DMS153 (cell line): Measurements from ENCODE around the gene S100B.
"Not testable (repeated sequence)": the region's sequence is repeated elsewhere in the genome, so short reads cannot be mapped to it uniquely, and the experiment has no call there.

Experiments
- DNase-seq: peaks from one replicate; lab custom pipeline; 2025; lab: John Stamatoyannopoulos, UW

S100B gene

DNA sequence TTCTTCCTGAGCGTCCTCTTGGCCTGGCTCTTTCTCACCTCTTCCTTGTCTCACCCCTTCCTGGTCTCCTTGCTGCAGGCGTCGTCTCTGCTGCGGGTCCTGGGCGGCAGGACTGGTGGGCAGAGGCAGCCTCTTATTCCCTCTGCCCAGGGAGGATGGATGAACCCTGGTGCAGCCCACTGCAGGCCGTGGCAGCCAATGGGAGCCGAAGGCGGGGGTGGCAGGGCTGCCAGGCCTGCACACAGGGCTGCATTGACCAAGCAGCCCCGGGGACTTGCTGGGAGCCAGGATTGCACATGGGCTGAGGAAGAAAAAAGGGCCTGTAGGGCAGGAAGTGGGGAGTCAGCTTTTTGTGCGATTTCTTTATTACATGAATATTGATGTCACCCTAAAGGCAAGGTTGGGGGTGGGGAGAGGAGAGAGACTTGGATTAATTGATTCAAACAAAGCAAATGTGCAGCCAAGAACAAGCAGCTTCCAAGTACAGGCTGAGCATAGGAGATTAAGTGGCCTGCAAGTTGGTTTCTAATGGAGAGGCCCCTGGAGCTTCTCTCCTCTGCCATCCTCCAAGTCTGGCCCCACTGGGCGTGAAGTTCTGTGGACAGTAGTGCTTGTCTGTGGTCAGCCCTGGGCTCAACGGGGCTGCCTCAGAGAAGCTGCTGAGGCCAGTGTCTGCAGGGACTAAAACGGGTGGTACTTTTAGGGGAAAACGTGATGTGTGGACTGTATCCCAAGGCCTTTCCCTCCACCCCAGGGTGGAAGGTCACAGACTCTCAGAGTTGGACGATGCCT is at the start of gene S100B:
Gene S100B (minus strand): TSS at position 108 of the 792 bp plus-strand sequence. CDS start 2,667 bp downstream, outside the sequence.
- DNase-seq: peak; percentile 23

DNA sequence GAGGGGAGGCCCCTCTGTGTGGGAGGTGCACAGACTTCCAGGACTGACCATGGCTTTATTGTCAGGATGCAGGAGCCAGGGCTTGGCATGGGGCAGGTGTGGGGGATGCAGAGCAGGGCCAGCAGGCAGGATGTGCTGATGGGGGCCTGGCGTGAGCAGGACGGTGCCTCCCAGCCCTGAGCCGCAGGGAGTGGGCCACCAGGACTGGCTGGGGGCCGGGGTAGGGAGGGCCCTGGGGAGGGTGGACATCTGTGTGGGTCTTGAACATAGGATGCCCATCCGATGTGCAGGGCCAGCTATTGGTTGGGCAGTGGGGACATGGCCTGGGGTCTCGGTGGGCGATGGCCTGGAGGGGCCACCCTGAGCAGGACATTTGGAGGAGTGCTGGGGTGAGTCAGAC is 46.2 kb upstream of the S100B start:
- no peak for DNase-seq

DNA sequence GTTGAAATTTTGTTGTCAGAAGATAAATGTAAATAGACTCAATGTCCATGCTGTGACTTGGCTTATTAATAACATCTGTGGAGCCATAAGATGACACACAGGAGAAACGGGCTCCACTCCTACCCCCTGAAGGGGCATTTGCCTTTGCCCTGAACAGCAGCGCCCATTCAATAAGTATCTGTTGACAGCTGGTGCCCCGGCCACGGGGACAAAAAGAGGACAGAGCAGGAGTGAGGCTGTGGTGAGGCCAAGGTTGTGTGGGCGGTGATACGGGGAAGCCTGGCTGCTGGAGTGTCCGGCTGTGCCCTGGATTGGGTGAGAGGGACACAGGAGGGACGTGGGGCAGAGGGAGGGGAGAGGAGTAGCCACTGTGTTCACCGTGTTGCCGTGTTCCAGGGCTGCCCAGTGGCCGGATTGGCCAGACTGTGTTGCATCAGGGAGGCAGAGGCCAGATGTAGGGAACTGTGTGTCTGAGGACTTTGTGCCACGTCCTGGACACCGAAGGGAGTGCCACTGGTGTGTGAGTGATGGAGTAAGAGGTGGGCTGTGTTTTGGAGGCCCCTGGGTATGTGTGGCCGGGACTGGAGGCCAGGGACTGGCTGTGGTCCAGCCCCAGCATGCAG is 45.7 kb upstream of the S100B start:
- DNase-seq: no peak

DNA sequence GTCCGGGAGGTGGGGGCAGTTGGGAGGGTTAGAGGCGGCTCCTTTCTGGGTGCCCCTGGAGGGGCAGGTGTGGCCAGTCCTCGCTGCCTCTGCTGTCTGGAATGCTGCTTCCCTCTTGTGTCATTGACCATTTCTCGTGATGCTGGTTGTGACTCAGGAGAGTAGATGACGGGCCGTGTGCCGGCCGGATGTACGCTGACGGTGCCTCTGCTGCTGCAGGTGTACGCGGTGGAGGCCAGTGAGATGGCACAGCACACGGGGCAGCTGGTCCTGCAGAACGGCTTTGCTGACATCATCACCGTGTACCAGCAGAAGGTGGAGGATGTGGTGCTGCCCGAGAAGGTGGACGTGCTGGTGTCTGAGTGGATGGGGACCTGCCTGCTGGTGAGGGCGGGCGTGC is 44.5 kb upstream of the S100B start:
- no peak for DNase-seq

DNA sequence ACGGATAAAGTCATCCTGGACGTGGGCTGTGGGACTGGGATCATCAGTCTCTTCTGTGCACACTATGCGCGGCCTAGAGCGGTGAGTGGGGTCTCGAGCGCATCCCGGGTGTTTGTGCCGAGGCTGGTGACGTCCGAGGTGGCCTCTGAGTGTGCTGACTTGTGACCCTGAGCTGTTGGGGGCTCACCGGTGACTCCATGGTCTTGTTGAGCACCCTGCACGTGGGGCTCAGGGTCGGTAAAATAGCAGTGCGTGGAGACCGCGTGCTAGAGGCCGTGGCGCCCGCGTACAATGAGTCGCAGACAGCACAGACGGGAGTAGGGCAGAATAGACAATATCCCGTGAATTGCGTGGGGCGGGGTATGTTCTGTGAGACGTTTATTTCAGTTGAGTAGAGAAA is 43.7 kb upstream of the S100B start:
- DNase-seq: no peak

DNA sequence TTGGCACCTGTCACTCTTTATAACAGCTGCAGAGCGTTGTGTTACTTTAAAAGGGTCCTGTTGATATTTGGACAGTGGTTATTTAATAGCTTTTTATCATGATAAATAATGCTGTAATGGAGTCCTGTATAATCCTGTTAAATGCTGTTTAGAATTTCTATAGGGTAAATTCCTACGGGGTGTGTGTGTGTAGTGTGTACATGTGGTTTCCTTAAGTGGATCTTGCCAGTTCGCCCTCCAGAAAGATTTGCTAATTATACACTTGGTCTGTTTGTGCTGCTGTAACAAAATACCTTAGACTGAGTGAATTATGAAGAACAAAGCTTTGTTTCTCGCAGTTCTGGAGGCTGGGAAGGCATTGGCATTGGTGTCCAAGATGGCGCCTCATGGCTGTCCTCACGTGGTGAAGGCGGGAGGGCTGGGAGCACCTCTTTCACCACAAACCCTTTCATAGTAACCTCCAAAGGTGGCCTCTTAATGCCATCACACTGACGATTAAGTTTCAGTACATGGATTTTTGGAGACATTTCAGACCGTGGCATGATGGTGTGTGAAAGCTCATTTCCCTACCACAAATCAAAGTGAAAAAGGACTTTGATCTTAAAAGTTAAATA is 41.8 kb upstream of the S100B start:
- no peak for DNase-seq

DNA sequence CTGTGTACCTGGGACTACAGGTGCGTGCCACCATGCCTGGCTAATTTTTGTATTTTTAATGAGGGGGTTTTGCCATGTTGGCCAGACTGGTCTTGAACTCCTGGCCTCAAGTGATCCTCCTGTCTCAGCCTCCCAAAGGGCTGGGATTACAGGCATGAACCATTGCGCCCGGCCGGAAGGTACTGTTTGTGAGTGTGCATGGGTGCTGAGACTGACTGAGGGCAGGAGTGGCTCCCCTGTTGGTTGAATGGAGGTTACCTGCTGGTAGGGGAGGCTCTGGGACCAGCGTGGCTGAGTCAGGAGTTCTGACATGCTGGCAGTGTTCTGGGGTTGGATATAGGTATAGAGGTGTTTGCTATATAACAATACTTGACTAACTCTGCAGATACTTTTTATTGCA is 41.0 kb upstream of the S100B start:
- DNase-seq: no peak

DNA sequence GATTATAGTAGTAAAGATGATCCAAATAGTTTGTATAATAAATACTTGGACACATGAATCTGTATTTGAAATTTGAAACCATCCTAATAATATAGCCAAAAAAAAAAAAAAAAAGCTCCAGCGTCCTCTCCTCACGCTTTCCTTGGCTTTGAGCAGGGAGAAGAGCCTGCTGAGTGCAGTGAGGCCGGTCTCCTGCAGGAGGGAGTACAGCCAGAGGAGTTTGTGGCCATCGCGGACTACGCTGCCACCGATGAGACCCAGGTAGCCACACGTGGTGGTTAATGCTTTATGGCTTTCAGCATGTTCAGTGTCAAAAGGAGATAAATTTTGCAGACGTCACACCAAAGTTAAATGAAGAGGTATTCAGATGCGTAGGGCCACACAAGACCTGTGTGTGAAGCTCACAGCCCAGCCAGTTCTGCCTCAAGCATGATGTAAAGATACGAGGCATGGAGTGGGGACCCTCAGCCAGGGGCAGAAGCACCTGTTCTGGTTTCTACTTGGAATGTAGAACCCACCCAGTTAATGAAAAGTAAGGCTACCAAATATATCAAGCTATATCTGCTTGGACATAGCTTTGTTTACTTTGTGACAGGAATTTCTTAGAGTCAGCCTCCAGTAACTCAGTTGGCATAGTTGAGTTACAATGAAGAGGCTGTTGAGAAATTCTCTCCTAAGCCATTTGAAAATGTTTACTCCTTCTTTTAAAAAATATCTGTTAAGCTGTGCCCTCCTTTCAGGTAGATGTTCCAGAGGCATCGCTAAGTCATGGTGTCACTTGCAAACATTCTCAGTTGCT is 38.7 kb upstream of the S100B start:
- DNase-seq: no peak

DNA sequence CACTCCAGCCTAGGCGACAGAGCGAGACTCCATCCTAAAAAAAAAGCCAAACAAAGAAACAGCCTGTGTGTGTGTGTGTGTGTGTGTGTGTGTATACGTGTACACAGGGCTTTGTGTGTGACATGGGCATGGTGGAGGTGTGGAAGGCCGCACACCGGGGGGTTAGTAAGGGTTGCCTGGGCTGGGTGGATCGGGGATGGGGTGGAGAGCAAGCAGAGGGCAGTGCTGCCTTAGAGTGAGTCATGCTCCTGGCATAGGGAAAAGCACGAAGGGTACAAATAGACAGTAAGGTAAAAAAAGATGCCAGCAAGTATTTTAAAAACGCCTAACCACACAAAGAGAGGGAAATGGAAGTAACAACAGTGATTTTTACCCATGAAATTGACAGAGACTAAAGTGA is 36.8 kb upstream of the S100B start:
- no peak for DNase-seq

DNA sequence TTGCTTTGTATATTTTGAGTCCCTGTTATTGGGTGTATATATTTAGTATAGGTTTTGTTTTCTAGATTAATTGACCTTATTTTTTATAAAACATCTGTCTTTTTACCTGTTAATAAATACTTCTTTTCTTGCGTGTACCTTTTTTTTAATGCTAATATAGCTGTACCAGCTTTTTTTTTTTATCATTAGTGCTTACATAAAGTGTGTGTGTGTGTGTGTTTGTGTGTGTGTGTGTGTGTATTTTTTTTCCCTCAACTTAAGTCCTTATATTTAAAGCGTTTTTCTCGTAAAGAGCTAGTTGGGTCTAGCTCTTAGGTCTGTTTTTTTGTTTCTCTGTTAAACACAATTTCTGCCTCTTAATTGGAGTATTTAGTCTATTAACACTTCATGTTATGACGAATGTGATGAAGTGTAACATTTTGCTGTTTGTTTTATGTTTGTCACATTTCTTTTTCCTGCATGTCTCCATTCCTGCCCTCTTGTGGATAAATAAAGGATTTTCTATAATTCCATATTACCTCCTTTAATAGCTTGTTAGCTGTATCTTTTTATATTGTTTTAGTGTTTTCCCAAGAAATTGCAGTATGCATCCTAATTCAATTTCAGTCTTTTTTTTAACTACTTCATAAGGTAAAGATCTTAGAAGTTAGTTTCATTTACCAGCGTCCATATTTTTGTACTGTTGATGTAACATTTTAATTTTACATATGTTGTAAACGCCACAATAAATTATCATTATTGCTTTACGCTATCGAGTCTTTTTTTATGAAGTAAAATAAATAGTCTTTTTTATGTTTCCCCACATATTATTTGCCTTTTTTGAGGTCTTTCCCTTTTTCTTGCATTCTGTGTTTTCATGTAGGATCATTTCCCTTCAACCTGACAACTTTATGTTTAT is 34.9 kb upstream of the S100B start:
- no peak for DNase-seq

DNA sequence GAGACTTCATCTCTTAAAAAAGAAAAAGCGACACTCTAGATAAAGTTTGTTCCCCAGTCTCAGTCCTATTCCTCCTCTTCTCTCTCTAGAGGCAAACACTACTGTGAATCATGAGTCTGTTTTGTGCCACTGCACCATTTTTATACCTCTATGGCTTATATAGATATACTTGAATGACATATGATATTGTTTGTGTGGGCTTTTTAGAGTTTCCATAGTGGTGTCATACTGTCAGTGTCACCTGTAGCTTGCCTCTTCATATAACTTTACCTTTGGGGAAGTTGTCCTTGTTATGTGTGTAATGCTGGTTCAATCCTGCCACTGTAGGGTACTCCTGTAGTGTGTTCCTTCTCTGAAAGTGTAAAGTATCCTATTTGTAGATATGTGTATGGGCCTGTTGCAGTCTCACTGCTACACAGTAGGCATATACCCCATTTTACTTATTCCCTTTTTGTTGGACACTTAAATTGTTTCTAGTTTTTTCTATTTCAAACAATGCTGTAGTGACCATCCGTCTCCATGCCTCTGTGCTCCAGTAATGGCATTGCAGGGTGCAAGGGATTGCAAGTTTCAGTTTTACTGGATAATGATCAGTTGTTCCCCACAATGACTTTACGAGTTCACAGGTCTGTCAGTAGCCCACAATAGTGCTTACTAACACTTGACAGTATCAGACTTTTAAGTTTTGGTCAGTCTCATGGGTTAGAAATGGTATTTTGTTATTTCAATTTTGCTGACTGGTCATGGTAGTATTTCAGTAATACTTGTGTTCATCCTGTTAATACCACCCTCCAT is 33.3 kb upstream of the S100B start:
- no peak for DNase-seq

DNA sequence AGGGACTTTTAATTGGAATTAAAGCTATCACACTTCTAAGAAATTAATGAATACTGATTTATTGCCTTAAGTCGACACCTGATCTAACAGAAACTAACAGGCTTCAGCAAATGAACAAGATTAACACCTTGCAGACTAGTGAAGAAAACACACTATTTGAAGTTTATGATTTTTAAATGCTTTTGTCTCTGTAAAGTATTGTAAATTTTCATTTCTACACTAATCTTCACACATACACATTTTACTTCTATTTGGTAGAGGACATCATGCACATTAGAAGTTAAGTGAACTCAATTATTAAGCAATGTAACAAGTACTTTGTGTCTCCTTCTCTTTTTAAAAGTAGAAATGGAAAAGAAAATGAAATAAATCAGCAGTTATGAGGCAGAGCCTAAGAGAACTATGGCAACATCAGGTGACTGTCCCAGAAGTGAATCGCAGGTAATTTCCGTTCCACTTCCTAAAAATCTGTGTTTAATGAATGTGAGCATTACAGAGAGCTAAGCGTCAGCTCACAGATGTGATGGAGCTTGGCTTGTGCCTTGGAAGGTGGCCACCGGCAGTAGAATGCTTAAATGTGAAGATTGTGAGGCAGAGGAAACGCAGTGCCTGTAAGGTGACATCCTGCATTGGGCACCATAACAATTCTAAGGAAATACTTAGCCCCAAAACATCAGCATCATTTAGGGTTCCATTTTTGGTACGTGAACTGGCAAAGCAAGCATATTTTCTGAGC is 31.8 kb upstream of the S100B start:
- DNase-seq: no peak

DNA sequence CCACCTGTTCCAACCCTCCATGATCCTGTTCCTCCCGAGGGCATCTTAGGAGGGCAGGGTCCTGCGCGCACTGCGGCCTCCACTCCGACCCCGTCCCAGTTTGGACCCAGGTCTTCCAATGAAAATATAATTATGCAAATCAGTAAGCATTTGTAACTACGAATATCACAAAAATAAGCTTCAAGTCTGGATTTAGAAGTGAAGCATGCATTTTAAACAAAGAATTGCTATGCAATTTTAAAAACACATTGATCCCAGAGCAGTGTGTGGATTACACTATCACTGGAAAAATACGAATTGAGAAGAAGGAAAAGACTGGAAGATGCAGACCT is 31.3 kb upstream of the S100B start:
- no peak for DNase-seq

DNA sequence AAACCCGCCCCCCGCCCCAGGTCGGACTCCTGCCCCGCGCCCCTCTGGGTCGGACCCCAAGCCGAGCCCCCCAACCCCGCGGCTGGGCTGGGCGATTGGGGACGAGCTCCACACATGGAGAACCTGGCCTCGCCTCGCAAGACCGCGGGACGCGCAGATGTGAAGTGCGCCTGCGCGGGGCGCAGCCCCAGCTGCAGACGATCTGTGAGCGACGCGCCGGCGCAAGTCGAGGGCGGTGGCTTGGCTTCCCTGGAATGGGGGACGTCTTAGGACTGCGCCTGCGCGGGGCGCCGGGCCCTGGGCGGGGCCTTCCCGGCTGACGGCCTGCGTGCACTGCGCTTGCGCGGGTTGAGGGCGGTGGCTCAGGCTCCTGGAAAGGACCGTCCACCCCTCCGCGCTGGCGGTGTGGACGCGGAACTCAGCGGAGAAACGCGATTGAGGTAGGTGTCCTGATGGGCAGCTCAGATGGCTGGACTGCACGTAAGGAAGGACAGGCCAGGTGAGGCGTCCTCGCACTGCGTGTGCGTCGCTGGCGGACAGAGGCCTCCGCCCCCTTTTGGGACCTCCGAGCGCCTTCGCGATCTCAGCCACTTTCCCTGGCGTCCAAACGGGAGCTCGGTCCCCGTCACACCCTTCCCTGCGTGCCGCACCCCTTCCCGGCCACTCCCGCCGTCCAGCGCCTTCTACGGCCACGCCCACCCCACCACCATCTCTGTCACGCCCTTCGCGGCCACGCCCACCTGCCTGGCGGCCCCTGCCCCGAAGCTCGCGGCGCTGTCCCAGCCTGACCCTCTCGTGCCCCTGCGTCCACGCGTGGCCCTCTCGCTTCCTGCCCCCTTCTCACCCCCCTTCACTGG is 30.7 kb upstream of the S100B start, which contains the start of gene PRMT2:
Gene PRMT2 (plus strand): TSS at position 351 of the 857 bp plus-strand sequence. CDS start 1,278 bp downstream, outside the sequence.
- DNase-seq: peak; percentile 96

DNA sequence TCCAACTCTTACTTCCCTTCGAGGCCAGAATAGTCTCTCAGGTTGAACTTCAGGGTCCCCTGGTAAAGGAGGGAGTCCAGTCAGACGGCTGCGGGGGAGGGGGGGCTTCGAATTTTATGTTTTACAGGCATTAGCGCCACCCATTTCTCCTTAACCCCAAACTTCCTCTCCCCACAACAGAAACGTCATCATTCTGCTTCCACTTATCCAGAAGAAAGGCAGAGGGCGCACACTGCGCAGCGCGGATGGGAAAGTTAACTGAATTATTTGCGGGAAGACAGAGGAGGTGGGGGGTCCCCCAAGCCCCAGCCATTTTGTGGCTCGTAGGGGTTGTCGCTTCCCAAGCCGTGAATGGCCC is 30.1 kb upstream of the S100B start:
- DNase-seq: peak; percentile 81

DNA sequence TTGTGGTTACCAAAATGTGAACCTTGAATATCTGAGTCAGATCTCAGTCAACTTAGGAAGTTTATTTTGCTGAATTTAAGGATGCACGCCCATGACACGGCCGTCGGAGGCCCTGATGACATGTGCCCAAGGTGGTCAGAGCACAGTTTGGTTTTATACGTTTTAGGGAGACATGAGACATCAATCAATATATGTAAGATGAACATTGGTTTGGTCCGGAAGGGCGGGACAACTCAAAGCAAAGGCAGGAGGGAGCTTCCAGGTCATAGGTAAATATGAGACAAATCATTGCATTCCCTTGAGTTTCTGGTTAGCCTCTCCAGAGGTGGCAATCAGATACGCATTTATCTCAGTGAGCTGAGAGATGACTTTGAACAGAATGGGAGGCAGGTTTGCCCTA is 29.5 kb upstream of the S100B start:
- DNase-seq: no peak

DNA sequence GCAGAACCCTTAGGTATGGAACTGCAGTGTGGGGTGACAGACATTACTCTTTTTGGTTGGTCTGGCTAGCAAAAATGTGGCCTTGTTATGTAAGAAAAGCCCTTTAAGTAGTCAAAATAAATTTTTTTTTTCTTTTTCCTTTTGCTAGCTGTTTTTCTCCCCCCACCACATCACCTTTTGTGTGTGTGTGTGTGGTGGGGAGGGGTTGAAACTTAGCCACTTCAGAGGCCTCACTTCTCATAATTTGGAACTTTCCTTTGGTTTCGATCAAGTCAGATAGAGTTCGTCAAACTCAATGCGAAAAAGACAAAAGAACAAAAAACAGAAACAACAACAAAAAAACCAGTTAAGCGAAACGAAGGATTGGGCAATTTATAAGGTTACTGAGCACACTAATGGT is 28.7 kb upstream of the S100B start:
- DNase-seq: no peak

DNA sequence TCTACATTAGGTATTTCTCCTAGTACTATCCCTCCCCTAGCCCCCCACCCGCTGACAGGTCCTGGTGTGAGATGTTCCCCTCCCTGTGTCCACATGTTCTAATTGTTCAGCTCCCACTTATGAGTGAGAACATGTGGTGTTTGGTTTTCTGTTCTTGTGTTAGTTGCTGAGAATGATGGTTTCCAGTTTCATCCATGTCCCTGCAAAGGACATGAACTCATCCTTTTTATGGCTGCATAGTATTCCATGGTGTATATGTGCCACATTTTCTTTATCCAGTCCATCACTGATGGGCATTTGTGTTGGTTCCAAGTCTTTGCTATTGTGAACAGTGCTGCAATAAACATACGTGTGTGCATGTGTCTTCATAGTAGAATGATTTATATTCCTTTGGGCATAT is 26.0 kb upstream of the S100B start:
- not testable (repeated sequence) for DNase-seq

DNA sequence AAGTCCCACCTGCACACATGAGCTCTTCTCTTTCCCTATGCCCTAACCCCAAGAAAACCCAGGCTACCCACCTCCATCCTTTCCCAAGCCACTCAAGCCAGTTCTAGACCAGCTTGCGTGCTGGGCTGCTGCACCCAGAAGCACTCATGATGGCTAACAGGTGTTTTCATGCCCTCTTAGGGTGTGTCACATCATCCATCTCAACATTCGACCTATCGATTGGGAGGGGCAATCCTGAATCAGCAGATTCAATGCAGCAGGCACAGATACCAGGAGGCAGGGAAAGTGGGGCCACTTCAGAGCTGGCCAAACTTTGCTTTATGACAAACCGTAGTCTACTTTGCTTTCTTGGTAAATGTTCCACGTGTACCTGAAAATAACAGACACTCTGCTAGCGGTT is 24.0 kb upstream of the S100B start:
- no peak for DNase-seq
